HG03571 (cell line): ENCODE measurements around the gene NHLRC4.
"Not testable (repeated sequence)": the region's sequence is repeated elsewhere in the genome, so short reads cannot be mapped to it uniquely, and the experiment has no call there.

Experiments used
- ATAC-seq: cut with Tn5 transposase; IDR thresholded peaks from one replicate; pipeline ENCODE4 v1.9.1; 2021; ENCODE audit not compliant: unreplicated experiment

Gene NHLRC4

DNA sequence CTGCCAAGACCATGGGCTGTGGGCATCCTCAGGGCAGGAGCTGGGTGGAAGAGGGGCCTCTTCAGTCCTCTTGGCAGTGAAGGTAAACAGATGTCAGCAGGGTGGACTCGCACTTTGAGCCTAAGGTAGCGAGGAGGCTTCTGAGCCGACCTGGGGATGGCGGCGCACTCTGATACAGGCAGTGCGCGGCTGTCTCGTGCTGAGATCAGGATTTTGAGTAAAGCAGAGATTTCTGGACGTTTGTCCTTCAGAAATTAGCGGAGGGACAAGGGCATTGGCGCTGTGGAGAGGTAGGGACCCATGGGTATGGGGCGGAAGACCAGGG is 29.9 kb downstream of the NHLRC4 start:
- no peak for ATAC-seq

GRCh38 chr16:597655-598054 is 30.9 kb downstream of the NHLRC4 start:
- ATAC-seq, result not testable (repeated sequence)

- ATAC-seq, result no peak
Measured at GRCh38 chr16:598823-599739, 32.3 kb downstream of the NHLRC4 start.

GRCh38 chr16:600781-601180 is 34.0 kb downstream of the NHLRC4 start:
- no peak for ATAC-seq

GRCh38 chr16:603933-604332 is 37.1 kb downstream of the NHLRC4 start:
- no peak for ATAC-seq

- ATAC-seq, result no peak
Measured at GRCh38 chr16:606656-607307, 40.0 kb downstream of the NHLRC4 start.

GRCh38 chr16:608019-608418 is 41.2 kb downstream of the NHLRC4 start:
- no peak for ATAC-seq

DNA sequence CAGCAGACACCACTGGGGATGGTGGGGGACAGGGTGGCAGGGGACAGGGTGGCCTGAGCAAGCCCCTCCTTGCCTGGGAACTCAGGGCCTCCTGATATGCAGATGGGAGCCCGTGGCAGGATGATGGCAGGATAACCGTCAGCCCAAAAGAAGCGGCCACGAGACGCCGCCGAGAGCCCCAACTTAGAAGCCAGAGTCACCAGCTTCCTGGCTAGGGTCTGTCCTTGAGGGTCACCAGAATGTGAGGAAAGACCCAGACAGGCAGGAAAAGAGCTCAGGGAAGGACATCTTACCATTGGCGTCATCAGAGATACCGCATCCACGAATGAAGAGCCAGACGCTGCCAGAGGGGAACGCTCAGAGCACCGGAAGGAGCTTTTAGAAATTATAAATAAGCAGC is 42.5 kb downstream of the NHLRC4 start:
- ATAC-seq, result no peak

- no peak for ATAC-seq
Measured at GRCh38 chr16:609984-610383, 43.2 kb downstream of the NHLRC4 start.

- ATAC-seq, result no peak
Measured at GRCh38 chr16:610513-611381, 43.9 kb downstream of the NHLRC4 start.

DNA sequence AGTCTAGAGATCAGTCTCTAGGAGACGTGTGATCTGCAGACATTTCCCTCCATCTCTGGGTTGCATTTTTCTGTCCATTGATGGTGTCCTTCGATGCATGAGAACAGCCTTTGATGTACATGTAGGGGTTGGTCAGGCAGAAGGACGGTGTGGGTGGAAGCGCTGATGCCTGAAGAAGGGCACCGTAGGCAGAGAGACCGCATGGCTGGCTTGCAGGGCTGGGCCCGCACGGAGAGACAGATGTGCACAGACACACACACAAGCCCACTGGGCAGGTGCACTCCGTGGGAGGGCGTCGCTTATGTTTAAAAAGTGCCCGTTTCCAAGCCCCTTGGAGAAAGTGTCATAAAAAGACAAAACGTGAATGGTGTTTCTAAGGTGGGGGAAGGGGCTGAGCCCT is 48.3 kb downstream of the NHLRC4 start:
- no peak for ATAC-seq

GRCh38 chr16:616733-617586 is 50.2 kb downstream of the NHLRC4 start:
- no peak for ATAC-seq

- ATAC-seq, result no peak
Measured at GRCh38 chr16:617855-618254, 51.0 kb downstream of the NHLRC4 start.
